Measurements from ENCODE around the gene PPP1R1A. TPM values are rescaled to one million over a fixed set of nuclear protein-coding genes. Genes with fewer than 3 reads are reported as not detected.
A peak's percentile ranks its signal among the peaks of the same experiment; 100 is the strongest.

Gene PPP1R1A
- total RNA-seq, 2 donors from 2014 or later, result not detected

DNA sequence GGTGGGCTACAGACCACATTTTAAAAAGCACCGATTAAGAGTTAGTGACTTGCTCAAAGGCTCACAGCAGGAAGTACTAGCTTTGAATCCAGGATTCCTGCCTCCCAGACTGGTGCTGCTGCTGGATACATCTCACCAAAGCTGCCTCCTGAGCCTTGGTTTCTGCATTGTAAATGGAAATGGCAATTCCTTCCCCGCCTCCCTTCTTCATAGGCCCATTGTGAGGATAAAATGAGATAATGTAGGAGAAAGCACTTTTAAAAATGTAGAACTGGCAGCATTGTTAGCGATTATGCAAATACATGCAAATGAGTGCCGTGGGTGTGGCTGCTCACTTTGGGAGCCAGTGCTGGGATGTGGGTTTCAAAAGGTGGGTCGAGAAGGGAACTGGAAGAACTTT is 23.7 kb downstream of the PPP1R1A start:
- Mint-ChIP-seq H3K27ac (peak overlapping the region in 1 of 2 donors; percentile 32), H3K36me3 (peaks cover 0 to 6% of the 10 kb centered on the region in 2 donors), H3K9me3 (peaks cover 3 to 4% of the 10 kb centered on the region in 2 donors)
- ATAC-seq (no peak), DNase-seq (ENCODE audit: low spot score in 2 of 2) (no peak)

DNA sequence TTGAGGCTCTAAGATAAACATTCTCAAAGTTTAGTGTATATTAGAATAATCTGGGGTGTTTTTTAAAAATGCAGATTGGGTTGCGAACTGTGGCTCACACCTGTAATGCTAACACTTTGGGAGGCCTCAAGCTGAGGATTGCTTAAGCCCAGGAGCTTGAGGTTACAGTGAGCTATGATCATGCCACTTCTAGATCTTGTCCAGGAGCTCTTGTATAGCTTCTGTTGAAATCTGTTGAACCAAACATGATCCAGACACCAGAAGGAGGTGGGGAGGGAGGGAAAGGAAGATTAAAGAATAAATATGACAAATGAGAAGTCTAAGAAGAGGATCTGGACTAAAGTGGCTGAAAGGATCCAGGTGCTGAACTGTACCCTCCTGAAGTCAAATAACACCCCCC is 24.7 kb downstream of the PPP1R1A start:
- no peak for ATAC-seq
- Mint-ChIP-seq H3K9me3 (peaks cover 3 to 4% of the 10 kb centered on the region in 2 donors), H3K27ac (no peak overlapping the region), H3K36me3 (peaks cover 0 to 6% of the 10 kb centered on the region in 2 donors)
- DNase-seq (ENCODE audit: low spot score in 2 of 2), result no peak

DNA sequence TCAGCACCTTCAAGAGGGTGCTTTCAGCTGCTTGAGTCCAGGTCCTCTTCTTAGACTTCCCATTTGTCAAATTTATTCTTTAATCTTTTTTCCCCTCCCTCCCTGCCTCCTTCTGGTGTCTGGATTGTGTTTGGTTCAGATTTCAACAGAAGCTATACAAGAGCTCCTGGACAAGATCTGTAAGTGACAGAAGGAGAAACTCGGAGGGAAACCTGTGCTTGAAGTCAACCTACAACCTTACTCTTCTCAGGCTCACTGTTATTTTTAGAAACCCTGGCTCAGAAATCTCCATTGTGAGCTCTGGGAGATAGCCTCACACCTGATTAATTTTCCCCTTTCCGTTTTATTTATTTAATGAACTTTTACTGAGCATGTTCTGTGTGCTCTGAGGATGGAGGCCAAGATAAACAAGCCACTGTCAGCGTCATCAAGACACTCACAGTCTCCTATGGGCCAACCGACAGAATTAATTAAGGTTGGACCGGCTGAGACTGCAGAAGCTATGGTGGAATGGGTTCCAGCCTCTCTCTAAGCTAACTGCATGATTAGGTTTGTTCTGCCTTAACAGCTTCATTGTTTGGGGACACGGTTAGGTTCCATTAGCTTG is 25.6 kb downstream of the PPP1R1A start:
- DNase-seq (ENCODE audit: low spot score in 2 of 2) (no peak), ATAC-seq (no peak)
- H3K36me3 Mint-ChIP-seq, result peaks cover 0 to 6% of the 10 kb centered on the region in 2 donors
- peaks cover 3 to 4% of the 10 kb centered on the region in 2 donors for H3K9me3 Mint-ChIP-seq
- no peak overlapping the region for H3K27ac Mint-ChIP-seq

DNA sequence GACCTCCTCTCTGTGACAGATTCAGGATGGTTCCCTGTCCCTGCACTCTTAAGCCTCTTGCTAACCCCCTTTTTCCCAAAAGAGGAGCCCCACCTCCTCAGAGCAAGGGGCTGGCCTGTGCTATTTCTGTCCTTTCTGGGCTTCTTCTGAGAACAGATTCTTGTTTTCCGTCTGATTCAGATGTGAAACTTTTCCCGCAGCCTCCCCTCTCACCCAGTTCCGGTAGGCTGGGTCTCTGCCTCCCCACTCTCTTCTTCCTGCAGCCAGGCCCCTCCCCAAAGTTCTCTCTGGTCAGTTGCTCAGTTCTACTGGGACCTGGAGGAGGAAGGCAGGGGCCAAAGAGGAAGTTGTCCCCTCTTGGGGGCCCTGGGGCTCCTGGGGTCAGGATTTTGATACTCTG is 27.3 kb downstream of the PPP1R1A start:
- ATAC-seq, result peak; percentile 10 to 51
- H3K9me3 Mint-ChIP-seq, result peaks cover 3 to 4% of the 10 kb centered on the region in 2 donors
- peaks cover 0 to 6% of the 10 kb centered on the region in 2 donors for H3K36me3 Mint-ChIP-seq
- peak overlapping the region; percentile 75 to 91 for H3K27ac Mint-ChIP-seq
- DNase-seq (ENCODE audit: low spot score in 2 of 2), result peak; percentile 18 to 60

DNA sequence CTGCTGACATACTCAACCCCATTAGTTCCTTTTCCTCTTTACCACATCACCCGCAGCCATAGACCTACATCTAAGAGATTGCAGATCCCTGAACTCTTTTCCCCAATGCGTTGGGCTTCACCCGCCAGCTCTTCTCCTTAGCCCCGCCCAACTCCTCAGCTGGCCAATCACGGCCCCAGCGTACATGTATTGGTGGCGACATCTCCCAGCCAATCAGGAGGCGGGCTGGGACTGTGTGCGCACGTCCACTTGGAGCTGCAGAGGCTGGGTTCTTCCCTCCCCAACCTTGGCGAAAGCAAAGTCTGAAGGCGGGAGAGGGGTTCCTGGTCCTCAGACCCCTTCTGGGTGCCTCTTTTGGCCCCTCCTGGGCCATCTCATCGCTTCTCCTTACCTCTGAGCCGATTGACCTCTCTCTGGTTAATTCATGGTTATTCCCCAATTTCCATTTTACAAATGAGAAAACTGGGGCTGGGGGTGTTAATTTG is 28.0 kb downstream of the PPP1R1A start:
- DNase-seq (ENCODE audit: low spot score in 2 of 2) (peak; percentile 81 to 89), ATAC-seq (peak; percentile 99)
- Mint-ChIP-seq H3K36me3 (peaks cover 0 to 6% of the 10 kb centered on the region in 2 donors), H3K9me3 (peaks cover 3 to 4% of the 10 kb centered on the region in 2 donors), H3K27ac (peak overlapping the region; percentile 75 to 93)

DNA sequence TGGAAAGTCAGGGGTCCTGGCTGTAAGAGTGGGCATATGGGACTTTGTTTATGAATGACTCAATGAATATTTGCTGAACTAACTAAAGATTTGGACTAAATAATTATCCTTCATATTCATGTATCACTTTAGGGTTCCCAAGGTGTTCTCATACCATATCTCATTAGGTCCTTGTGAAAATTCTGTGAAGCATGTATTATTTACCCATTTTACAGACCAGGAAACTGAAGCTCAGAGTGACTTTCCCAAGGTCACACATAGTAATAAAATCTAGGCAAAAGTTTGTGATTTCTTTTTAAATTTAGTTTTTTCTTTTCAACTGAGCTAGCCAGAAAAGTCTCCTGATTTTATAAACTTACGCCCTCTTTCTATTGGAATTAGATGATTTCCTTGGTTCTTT is 29.7 kb downstream of the PPP1R1A start:
- H3K36me3 Mint-ChIP-seq, result peaks cover 0 to 6% of the 10 kb centered on the region in 2 donors
- H3K27ac Mint-ChIP-seq, result no peak overlapping the region
- no peak for ATAC-seq

DNA sequence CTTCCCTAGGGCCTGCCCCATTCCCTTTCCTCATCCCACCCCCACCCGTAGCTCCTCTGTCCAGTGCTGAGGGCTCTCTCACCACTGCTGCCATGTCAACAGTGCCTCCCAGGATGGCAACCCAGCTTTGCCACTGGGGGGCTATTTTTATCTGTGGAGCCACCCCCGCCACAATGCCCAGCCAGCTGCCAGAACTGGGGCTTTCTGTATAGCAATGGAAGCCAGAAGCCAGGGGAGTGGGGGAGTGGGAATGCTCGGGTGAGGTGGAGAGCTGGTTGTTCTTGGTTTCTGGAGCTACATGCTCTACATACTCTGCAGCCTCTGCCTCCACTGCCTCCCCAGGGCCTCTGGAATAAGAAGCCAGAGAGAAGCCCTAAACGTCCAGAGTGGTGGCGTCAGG is 30.1 kb downstream of the PPP1R1A start:
- H3K36me3 Mint-ChIP-seq, result peaks cover 0 to 6% of the 10 kb centered on the region in 2 donors
- ATAC-seq, result no peak
- H3K9me3 Mint-ChIP-seq, result peaks cover 3 to 4% of the 10 kb centered on the region in 2 donors

More for the DNA sequence above, 29.7 kb downstream of the PPP1R1A start:
- DNase-seq (ENCODE audit: low spot score in 2 of 2), result no peak
- H3K9me3 Mint-ChIP-seq, result peaks cover 3 to 4% of the 10 kb centered on the region in 2 donors

DNA sequence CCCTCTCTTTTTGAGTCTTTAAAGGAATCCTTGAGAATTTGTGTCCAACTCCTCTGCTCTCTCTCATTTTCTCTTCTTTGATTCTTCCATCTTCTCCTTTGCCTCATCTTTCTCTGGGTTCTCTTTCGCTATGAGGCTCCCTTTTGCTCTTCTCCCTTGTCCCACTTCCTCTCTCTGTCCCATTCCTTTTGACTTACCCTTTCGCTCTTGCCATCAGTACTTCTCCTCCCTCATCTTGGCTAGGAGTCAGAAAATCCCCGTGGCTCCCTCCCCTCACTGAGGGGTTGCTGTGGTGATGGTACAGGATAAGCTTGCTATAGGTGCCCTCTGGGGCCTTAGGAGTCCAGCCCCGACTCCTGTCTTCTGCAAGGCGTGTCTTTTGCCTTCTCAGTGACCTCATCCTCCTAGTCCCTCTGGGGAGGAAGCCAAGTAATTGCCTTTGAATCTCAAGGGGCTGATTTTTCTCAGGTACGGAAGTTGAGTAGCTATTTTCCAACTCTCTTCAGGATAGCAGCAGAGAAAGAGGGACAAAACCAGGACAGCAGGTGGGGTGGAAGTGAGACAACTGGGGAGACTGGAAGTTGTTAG is 32.7 kb downstream of the PPP1R1A start:
- ATAC-seq (no peak), DNase-seq (ENCODE audit: low spot score in 2 of 2) (no peak)
- Mint-ChIP-seq H3K27ac (no peak overlapping the region), H3K9me3 (peaks cover 3 to 4% of the 10 kb centered on the region in 2 donors), H3K36me3 (peaks cover 0 to 14% of the 10 kb centered on the region in 2 donors)

More for the DNA sequence above, 30.1 kb downstream of the PPP1R1A start:
- no peak for DNase-seq (ENCODE audit: low spot score in 2 of 2)
- no peak overlapping the region for H3K27ac Mint-ChIP-seq

DNA sequence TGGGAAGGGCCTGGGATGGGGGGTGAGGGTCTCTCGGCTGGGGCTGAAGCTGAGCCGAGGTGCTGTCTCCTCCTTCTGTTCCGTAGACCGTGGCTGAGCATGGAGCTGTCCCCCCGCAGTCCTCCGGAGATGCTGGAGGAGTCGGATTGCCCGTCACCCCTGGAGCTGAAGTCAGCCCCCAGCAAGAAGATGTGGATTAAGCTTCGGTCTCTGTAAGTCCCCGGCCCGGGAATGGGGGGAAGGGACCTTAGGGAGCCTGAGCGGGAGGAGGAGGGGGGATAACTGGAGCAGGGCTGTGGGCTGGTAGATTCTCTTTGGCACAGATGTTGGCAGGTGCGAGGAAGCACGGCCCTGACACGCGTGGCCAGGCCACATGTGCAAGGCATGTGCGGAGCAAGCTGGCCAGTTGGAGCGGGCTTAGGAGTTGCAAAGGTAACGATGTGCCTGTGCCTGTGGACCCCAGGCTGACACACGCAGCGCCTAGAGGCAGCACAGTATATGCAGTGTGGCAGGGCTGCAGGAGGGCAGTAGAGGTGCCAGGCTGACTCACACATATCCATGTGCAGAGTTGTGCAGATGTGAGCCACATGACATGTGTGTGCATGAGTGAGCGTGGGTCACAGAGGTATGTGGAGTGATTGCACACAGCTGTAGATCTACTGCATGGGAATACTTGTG is 38.5 kb downstream of the PPP1R1A start:
- ATAC-seq (peak; percentile 74 to 76), DNase-seq (ENCODE audit: low spot score in 2 of 2) (peak; percentile 46 to 57)
- Mint-ChIP-seq H3K27ac (peak overlapping the region in 1 of 2 donors; percentile 71), H3K36me3 (peaks cover 6 to 15% of the 10 kb centered on the region in 2 donors), H3K9me3 (no peaks in the 10 kb centered on the region)

DNA sequence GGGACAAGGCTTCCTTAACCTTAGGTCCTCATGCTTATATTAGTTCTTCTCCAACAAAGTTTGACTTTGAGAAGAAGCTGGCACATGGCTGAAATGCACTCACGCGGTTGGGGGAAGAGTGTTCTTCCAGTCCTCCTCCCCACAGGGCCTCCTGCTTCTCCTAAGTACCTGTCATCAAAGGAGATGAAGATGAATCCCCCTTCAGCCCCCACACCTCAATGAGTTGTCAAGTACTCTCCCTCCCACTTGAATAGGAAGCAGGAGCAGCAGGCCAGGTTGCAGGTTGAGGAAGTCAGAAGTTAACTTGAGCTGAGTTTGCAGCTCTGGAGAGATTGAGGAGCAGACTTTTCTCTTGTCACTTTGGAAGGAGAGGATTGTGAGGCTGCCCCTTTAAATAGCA is 41.9 kb downstream of the PPP1R1A start:
- Mint-ChIP-seq H3K36me3 (peaks cover 6 to 14% of the 10 kb centered on the region in 2 donors), H3K27ac (peak overlapping the region in 1 of 2 donors; percentile 74), H3K9me3 (no peaks in the 10 kb centered on the region)
- ATAC-seq (no peak), DNase-seq (ENCODE audit: low spot score in 2 of 2) (no peak)

DNA sequence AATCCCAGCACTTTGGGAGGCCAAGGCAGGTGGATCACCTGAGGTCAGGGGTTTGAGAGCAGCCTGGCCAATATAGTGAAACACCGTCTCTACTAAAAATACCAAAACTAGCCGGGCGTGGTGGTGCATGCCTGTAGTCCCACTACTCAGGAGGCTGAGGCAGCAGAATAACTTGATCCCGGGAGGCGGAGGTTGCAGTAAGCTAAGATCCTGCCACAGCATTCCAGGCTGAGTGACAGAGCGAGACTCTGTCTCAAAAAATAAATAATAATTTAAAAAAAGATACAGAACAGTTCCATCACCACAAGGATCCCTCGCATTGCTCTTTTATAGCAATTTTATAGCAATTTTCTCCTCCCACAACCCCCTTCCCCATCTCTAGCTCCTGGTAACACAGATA is 43.7 kb downstream of the PPP1R1A start:
- peak overlapping the region in 1 of 2 donors; percentile 71 for H3K27ac Mint-ChIP-seq
- DNase-seq (ENCODE audit: low spot score in 2 of 2) (no peak), ATAC-seq (no peak)
- no peaks in the 10 kb centered on the region for H3K9me3 Mint-ChIP-seq
- no peaks in the 10 kb centered on the region for H3K36me3 Mint-ChIP-seq

DNA sequence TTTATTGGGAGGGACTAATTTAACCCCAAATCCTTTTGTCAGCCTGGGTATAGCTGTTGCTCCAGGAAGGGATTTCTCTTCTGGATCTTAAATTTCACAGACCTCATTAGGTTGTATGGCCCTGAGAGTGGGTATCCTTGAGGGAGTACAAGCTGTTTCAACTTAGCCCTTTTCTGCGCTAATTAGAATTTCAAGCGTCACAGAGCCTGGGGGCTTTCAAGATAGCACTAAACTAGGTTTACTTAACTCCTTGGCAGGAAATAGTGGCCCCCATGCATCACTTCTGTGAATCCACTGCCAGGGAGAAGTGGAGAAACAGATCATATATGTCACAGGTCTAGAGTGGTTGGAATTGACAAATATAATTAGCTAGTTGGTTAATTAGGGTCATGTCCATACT is 44.9 kb downstream of the PPP1R1A start:
- peak overlapping the region in 1 of 2 donors; percentile 71 for H3K27ac Mint-ChIP-seq
- no peaks in the 10 kb centered on the region for H3K9me3 Mint-ChIP-seq
- ATAC-seq, result no peak
- DNase-seq (ENCODE audit: low spot score in 2 of 2), result no peak
- H3K36me3 Mint-ChIP-seq, result no peaks in the 10 kb centered on the region

DNA sequence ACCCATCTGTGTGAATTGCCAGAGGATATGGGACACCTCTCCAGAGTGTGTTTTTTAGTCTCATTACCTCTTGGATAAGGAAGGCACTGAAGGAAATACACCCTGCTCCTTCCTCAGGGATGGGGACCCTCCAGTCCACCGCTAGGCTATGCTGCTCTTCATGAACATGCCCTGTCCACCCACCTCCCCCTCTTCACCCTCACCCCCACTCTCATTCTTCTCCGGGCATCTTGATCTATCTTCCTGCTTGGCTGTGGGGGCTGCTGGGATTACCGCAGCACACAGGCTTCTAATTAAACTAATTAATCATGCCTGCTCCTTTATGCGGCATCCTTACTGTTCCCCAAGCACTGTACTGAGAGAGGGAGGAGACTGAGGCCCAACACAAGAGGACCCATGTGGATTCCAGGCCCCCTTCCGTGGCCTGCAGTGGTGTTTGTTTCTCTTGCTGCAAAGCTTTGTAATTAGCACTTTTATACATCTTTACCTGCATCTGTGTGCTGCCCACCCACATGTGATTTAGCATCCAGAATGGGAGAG is 46.6 kb downstream of the PPP1R1A start:
- DNase-seq (ENCODE audit: low spot score in 2 of 2) (no peak), ATAC-seq (no peak)
- H3K9me3 Mint-ChIP-seq, result no peaks in the 10 kb centered on the region
- H3K27ac Mint-ChIP-seq, result peak overlapping the region in 1 of 2 donors; percentile 66
- H3K36me3 Mint-ChIP-seq, result peaks cover 0 to 3% of the 10 kb centered on the region in 2 donors

DNA sequence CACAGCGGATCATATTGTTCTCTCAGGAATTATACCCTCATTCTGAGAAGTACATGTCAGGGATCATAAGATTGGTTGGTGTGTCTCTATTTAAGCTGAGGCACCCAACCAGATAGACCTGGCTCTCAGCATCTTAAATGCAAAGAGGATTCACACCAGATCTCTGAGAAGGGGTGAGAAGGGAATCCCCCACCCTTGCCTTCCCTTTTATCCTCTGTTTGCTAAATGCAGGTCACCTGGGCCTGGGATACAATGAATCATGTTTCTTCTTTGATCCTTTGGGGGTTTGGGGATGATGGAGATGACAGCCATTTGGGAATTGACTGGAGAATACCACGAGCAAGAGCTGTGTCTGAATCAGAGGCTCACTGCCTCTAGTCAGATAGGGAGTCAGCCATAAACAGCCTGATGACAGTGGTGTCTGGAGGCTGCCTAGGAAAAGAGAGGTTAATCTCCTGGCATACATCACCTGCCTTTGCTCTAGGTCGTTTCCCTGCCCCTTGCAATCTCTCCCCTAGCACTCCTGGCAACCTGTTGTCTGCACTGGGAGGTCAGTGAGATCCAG is 50.2 kb downstream of the PPP1R1A start:
- Mint-ChIP-seq H3K9me3 (no peaks in the 10 kb centered on the region), H3K36me3 (peaks cover 5 to 26% of the 10 kb centered on the region in 2 donors)
- peak; percentile 64 to 75 for ATAC-seq

DNA sequence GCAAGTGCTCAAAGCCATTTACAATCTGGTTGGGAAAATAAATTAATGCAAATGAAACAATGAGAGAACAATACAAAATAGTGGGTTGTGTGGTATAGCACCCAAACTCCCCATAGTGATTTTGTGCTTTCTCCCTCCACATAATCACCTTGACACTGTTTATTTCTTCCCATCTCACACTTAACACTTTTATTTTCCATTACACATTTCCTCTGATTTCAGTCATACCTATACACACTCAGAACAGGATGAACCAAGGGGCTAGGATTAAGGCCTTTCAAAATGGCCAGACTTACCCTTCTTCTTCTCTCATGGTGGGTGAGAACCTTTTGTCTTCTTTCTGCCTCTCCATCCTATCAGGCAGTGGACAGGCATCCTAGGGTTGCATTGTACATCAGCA is 53.0 kb downstream of the PPP1R1A start:
- DNase-seq (ENCODE audit: low spot score in 2 of 2) (no peak), ATAC-seq (peak; percentile 66 to 85)
- Mint-ChIP-seq H3K27ac (peak overlapping the region; percentile 65 to 80), H3K36me3 (peaks cover 5 to 27% of the 10 kb centered on the region in 2 donors), H3K9me3 (no peaks in the 10 kb centered on the region)

More for the DNA sequence above, 50.2 kb downstream of the PPP1R1A start:
- peak overlapping the region; percentile 9 to 62 for H3K27ac Mint-ChIP-seq
- DNase-seq (ENCODE audit: low spot score in 2 of 2), result no peak

DNA sequence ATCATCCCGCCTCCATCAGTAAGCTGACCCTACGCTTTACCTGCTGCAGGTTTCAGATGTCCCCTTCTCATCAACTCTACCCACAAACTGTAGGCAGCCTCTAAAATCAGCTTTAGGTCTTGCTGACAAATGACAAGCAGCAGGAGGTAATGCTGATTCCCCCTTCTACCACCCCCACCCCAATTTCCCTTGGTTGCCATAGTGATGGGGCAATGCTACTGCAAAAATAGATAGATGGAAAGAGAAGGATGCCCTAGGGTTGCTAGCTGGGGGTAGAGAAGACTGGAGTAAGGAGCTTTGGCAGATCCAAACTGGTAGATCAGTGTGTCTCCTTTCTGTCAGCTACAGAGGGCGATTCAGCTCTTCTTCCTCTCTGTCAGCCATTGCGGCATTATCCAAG is 58.9 kb downstream of the PPP1R1A start:
- no peak for ATAC-seq
- no peaks in the 10 kb centered on the region for H3K9me3 Mint-ChIP-seq
- DNase-seq (ENCODE audit: low spot score in 2 of 2), result no peak
- H3K27ac Mint-ChIP-seq, result no peak overlapping the region
- H3K36me3 Mint-ChIP-seq, result peaks cover 12 to 15% of the 10 kb centered on the region in 2 donors
